Activated naive CD4-positive, alpha-beta T cell treated with Interleukin-2 at 50 U/mL for 16 hours (primary cell): ENCODE measurements around the gene SPATA6L.

Experiments used
- DNase-seq: peaks from one replicate; pipeline ENCODE4 v3.0.0-alpha.2; 2020

The SPATA6L gene

DNA sequence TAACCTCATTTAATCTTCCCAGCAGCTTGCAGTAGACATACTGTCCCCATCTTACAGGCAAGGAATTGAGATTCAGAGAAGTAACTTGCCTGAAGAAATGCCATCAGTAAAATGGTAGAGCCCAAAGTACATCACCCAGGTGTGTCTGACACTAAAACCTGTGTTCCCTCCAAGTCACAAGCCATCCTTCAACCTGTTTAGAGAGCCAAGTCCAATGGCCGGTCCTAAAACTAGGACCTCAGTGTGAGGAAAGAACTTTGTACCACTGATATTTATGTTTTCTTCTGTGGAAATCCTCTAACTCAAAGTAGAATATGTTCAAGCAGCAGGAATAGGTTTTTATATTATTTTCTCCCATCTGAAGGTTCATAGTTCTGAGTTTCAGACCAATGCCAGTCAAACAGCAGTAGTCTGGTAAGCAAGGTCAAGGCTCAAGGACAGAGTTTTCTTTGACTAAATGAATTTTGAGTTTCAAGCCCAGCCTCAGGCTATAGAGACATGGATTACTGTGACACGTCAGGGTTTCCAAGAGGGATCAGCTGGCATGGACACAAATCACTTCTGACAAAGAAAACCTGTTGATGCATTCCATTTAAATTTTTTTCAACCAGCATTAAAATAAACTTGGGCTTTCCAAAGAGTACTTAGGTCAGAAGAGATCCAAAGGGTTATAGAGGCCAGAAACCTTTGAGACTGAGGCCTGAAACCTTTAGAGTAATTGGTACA, 85.1 kb downstream of the SPATA6L start:
- no peak for DNase-seq

DNA sequence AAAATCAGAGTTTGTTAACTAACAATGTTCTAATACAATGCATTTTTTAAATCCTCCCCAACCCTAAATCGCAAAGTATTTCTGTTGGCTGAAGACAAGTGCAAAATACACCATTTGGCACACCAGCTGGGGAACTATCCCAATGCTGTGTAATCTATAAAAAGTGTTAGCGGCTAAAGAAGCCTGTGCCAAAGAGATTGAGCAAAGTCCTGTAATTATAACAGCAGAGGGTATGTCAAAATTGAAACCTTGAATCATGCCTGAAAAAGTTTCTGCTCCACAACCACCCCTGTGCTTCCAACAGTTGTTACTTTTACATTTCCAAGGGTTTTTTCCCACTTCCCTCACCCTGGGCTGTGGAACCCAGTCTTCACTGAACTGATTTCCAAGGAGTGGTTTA, 87.3 kb downstream of the SPATA6L start:
- no peak for DNase-seq

DNA sequence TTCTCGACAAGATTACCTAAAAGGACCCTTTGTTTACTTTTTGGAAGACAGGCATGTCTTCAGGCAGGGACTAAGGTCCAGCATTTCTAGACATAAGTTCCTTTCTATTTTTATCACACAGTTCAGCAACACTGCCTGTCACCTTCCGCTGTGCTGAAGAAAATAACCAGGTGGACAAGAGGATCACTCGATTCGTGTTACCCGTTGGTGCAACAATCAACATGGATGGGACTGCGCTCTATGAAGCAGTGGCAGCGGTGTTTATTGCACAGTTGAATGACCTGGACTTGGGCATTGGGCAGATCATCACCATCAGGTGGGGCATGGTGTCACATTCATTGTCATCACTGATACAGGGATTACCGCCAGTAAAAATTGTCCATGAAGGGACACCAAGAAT, 89.8 kb downstream of the SPATA6L start:
- no peak for DNase-seq

DNA sequence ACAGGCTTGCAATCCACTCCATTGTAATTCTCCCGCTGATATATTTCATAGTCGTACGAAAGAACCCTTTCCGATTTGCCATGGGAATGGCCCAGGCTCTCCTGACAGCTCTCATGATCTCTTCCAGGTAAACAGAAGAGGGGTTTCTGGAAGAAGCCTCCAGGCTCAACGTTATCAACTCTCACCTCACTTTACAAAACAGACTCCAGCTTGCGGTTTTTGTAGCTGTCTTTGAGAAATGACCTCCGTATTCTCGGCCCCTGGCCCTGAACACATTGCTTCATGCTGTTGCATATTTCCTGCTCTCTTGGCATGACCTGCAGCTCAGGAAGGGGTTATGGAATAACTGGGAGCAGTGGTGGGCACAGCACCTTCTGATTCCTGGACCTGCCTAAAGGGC, 90.3 kb downstream of the SPATA6L start:
- DNase-seq = no peak

DNA sequence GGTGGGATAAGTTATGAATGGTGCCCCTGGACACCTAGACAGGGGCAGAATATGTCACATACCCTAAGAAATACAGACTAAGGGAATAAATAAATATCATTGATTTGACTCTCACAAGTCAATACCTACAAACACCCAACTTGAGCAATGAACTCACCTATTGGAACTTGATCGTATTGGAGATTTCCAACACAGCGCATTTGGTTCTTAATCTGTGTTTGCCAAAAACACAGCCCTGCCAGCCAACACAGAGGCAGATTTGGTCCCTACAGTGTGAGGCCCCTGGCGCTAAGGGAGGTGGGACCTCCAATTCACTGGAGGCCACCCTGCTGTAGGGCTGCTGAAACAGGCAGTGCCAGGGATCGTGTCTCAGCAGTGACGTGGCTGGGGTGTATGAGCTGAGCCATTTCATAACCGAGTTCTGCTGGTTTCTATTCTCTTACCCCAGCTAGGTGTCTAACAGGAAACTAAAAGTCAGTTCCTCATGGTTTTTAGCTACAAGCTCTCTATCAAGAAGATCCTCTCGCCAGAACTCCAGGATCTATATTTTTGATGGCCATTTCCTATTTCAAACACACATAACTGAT, 91.5 kb downstream of the SPATA6L start:
- DNase-seq = no peak

DNA sequence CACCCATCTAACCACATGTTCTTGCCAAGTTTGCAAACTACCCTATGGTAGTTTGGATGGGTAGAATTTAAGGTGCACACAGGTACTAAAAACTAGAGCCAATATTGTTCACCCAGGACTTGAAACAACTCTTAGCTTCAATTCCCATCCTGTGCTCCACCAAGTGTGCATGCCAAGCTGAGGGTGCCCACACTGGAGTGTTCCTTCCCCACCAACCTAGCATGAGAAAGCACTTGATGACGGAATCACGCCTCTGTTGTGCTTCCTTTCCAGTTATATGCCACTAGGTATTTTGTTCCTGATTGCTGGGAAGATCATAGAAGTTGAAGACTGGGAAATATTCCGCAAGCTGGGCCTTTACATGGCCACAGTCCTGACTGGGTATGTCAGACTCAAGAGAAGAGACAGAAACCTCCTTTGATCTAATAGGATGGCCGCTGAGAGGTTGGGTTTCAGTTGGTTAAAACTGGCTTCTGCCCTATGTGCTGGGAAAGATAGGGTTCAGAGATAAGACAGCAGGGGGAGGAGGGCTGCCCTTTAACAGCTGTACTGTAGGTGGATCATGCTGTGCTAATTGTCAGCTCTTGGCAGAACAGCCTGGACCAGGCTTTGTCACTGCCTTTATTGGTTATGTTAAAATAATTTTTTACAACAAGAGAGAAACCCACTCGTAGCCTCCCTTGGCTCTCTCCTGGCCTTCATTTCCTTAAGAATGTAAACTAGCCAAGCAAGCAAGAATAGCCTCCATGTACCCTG, 92.5 kb downstream of the SPATA6L start:
- DNase-seq = no peak

DNA sequence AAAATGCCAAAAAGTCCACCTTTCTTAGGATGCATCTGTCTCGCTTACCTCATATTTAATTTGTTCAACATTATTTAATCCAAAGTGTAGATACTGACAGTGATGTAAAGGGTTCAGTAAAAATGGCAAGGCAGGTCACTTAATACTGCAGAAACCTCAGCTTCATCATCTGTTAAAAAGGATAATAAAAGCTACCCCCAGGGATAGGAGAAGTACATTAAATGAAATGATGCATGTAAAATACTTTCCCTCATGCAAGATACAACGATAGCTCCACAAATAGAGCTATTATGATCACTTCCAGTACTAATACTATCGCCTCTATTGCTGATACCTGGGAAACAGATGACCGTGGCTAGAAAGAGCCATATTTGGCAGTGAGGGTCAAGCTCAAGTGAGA, 93.1 kb downstream of the SPATA6L start:
- no peak for DNase-seq

DNA sequence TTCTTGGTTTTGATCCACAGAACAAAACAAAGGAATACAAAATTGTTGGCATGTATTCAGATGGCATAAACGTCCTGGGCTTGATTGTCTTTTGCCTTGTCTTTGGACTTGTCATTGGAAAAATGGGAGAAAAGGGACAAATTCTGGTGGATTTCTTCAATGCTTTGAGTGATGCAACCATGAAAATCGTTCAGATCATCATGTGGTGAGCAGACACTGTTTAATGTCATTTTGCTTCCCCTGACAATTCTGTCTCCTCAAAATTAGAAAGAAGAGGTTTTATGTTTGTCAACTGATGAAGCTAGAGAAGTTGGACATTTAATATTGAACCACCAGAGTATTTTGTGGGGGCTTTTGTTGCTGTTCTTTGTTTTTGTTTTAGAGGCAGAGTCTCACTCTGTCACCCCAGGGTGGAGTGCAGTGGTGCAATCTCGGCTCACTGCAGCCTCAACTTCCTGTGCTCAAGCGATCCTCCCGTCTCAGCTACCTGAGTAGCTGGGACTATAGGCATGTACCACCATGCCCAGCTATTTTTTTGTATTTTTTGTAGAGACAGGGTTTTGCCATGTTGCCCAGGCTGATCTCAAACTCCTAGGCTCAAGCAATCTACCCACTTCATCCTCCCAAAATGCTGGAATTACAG, 94.0 kb downstream of the SPATA6L start:
- DNase-seq = peak; percentile 9

DNA sequence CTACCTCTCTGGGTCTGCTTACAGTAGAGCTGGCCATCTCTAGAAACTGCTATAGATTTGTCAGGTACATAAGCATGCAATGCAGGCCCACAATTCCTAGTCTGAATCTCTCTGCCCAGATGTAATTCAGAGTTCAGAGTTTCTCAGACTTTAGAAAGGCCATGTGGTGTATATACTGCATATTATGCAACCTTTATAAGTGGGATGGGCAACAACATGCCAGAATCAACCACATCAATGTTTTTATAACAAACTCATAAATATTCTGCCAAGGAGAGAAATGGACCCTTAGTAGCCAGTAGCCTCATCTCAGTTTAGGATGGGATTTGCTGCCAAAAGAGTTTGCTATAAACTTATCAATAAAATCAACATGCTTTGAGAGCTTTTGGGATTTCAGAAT, 97.2 kb downstream of the SPATA6L start:
- DNase-seq = no peak

DNA sequence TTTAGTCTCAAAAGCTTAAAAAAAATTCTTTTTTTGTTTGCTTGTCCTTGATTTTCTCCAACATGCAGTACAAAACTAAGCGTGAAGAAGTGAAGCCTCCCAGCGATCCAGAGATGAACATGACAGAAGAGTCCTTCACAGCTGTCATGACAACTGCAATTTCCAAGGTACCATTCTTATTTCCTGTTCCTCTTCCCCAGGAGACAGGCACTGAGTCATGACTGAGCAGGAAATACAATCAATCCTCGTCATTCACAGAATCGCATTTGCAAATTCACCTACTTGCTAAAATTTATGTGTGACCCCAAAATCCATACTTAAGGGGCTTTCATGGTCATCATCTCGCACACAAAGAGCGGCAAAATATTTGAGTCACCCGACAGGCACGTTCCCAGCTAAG, 98.7 kb downstream of the SPATA6L start:
- no peak for DNase-seq

DNA sequence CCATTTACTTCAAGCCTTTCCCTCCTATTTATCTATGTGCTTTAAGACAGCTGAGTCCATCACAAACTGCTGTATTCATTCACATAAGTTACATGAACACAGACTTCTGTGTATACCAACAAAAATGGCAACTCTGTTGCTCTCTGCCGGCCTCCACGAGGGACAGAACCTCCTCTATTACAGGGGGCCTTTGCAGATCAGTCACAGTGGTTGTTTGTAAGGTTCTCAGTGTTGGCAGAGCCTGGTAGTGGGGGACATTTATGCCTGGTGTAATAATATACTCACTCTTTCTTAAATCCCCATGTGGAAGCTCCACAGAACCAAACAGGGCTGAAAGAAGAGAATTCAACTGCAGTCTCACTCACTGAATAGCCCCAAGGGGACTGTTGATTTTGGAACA, 99.5 kb downstream of the SPATA6L start:
- DNase-seq = no peak

DNA sequence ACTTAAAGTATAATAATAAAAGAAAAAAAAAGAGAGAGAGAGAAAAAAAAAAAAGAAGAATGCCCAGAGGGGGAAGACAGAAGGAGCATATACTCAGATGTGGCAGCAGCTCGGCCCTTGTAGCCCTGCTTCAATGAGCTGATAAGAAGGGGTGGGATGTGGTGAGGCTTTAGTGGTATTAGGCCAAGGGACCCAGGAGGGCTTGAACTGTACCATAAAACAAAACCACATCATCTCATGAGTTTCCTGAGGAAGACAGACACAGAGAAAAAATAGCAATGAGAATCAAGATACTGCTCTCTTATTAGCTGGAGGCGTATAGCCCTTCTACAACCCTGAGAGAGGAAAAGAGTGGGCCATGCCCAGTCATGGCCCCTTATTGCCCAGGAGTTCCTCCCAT, 103.2 kb downstream of the SPATA6L start:
- DNase-seq = no peak

DNA sequence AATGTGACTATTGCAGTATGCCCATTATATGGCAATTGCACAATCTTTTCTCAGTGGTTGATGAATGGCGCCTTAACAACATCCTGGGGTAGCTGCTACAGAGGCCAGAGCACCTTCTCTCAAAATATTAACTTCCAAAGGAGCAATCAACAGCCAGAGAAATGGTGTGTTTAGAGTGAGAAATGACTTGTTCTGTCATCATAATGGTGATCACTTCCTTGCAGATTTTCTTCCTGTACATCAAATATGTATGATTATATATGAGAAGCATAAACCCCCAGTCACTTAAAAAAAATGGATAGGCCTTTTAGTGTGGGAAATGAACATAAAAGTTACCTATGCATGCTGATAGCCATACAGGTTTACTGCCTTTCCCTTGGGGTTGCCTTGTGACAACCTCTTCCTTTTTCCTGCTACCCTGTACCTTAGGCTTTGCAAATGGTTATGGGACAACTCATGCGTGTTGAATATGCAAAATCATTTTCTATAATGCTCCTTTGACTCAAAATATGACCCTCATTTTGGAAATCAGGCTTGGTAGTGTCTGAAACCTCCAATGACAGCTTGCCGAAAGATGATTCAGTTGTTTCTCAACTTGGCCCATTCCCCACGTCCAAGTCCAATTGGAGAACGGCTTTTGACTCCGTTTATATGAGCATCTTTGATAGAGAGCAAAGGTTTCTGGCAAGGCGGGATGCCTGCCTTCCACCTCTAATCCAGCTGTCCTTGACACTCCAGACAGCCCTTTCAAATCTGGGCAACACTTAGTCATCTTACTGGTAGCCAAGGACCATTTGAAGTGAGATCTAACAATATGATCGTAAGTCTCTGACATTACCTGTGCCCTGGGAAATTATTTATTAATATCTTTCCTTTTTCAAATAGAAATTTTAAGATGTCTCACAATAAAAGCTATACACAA, 106.8 kb downstream of the SPATA6L start:
- DNase-seq = no peak

DNA sequence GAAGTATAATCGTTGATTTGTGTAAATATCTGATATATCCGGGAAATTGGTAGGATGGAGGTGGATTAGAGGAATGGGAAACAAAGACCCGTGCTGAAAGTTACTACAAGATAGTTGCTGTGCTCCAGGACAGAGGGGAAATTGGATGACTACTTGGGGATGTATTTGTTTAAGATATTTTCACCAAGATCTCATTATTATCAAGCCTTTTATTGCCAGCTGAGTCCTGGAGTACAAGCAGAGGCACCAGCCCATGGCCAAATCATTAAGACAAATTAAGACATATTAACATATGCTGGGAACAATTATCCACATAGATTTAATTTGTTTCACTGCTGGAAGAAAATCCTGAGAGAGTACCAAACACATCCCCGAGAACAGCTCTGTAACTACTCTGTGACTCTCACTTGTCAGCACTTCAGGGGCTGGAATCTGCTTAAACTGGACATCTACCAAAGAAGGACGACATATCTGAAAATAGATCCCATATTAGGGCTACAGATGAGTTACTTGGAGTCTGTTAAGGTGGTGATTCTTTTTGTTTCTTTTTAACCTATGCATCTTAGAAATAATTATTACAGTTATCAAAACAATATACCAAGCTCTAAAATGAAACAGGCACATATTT, 107.8 kb downstream of the SPATA6L start:
- DNase-seq = no peak

DNA sequence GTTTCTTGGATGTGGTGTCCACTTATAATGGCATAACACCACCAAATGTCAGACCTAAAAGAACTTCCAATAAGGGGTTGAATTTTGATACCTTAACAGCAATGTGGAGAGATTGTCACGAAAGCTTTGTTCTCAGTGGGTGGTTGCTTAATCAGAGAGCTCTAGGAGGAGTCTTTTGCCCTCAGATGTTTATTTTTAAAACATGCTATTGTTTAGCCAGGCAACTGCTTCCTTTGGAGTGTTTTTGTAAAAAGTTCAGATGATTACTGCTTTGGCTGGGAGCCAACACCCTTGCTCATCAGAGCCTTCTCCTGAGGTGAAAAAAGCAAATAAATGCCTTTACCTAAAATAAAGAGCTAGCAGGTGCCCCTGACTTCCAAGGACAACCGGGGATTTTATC, 111.0 kb downstream of the SPATA6L start:
- no peak for DNase-seq

DNA sequence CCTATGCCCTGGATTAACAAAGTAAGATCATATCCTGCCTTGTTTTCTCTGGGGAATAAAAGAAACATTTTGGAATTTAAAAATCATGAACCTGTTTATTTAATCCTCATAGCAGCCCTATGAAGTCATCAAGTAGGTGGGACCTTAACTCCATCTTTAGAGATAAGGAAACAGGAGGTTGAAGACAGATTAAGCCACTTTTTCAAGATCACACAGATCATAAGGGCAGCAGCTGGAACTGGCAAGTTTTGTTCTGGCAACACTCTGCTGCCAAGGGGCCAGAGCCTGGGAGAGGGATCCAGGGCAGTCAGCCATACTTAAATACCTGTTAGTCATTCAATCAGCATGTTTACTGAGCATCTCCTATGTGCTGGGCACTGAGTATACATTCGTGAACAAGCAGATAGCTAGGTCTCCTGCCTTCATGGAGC, 112.3 kb downstream of the SPATA6L start:
- DNase-seq = no peak

DNA sequence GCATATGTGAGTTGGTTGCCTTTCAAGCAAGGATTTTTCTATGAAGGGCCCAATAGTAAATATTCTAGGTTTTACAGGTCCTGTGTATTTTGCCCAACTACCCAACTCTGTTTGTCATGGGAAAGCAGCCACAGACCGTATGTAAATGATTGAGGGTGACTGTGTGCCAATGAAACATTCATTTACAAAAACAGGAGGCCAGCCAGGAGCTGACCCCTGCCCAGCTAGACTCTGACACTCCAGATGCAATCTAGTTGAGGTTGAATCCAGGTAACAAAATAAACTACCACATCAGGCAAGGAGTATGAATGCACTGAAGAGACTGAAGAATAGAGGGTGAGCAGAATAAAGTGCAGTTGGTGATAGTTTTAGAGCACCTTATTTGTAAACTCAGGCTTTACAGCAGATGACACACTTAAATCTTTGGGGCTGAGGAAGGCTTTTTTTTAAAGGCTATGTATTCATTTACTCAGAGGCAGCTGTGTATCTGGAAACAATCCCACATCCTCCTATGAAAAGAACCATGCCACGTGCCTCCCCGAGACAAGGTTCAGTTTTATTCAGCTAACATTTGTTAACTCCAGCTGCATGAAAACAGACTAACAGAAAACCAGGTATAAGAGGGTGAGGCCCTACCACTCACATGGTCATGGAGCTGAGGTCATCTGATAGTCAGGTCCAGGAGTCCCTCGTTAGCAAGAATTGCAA, 115.3 kb downstream of the SPATA6L start:
- no peak for DNase-seq

DNA sequence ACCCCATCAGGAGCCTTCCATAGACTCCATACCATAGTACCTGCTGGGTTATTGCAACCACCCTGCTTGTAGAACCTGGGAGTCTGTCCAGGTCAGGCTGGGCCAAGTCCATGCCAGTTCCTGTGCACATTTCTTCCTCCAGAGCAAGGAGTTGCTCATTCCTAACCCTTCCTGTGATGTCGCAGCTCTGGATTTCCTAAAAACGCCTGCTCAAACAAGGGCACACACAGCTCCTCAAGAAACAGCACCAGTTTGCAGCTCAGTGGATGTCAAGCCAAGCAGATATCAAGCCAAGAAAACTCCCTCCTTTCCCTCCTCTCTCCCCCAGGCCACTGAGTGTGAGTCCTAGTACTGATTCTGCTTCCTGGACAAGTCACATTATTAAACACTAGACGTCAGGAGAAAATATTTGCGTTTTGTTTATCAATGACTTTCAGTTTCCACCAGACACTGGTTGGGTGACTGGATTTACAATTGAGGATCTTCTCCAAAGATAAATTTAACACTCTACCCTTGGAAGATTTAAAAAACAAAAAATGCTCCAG, 116.5 kb downstream of the SPATA6L start:
- no peak for DNase-seq

DNA sequence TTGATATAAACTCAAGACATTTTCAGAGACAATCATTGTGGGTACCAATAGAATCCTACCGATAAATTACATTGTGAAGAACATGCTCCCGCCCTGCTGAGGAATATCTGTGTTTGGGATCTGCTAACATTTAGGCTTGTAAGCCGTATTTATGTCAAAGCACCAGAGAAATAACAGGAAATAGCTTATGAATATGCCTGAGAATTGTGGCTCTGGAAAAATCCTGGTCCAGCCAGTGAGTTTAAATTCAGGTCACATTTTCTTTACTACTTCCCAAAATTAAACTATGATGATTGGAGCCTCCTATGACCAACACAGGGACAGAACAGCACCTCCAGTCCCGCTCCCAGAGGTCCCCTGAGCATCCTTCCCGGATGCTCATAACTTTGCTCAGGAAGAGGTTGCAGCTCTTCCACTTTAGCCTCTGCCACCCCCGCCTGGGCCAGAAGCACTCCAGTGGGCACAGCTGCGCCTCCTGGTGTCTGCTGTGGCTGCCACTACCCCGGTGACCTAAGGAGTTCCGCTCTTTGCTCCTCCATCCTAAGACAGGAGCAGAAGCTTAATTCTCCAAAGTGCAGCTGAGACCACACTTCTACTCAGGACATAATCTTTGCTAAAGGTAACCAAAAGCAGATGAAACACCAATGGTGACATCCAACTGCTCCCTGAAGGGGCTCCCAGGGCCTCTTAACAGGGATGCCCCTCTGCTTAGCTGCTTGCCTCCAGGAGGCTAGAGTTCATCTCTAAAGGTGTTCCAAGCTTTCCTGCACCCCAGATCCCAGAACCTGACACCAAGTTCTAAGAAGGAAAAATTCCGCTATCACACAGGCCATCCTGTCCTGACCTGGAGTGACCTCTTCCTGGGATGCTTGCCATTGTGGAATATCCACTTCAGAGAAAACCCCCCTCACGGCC, 117.2 kb downstream of the SPATA6L start:
- DNase-seq = no peak
